Calu3 (cell line): ENCODE results near the gene TRAPPC3. TPM values are rescaled to one million over a fixed set of nuclear protein-coding genes. Genes with fewer than 3 reads are reported as not detected.

Experiments
- BruUV-seq: library from RNA; stranded (reverse); fragments of 400-500 nt; replicated peaks from 2 replicates; lab custom pipeline; 2021; lab: Mats Ljungman, UMichigan
- CTCF ChIA-PET: fragments of 300-600 bp; sonication (Branson Sonifier 250); formaldehyde crosslinking; loops from one replicate; lab custom pipeline; 2022; ENCODE audit warnings: antibody characterized with exemption; lab: Charles Lee
- DNase-seq: peaks from one replicate; pipeline ENCODE4 v3.0.0; 2022
- H3K27ac Mint-ChIP-seq: one replicate; pipeline ENCODE4 v1.8.0; 2022; ENCODE audit warnings: mixed read lengths; ENCODE audit not compliant: unreplicated experiment
- H3K27me3 Mint-ChIP-seq: one replicate; pipeline ENCODE4 v1.8.0; 2022; ENCODE audit warnings: mixed read lengths; ENCODE audit not compliant: unreplicated experiment
- H3K36me3 Mint-ChIP-seq: one replicate; pipeline ENCODE4 v1.8.0; 2022; ENCODE audit warnings: mild to moderate bottlenecking, moderate library complexity, mixed read lengths; ENCODE audit not compliant: insufficient read depth, unreplicated experiment
- H3K4me1 Mint-ChIP-seq: one replicate; pipeline ENCODE4 v1.8.0; 2022; ENCODE audit warnings: mild to moderate bottlenecking, low read depth, mixed read lengths; ENCODE audit not compliant: unreplicated experiment
- H3K4me3 Mint-ChIP-seq: one replicate; pipeline ENCODE4 v1.8.0; 2022; ENCODE audit warnings: mild to moderate bottlenecking, low read depth, moderate library complexity, mixed read lengths; ENCODE audit not compliant: unreplicated experiment
- H3K9me3 Mint-ChIP-seq: one replicate; pipeline ENCODE4 v1.8.0; 2022; ENCODE audit warnings: low read depth, mixed read lengths; ENCODE audit not compliant: unreplicated experiment
- intact Hi-C: fragments of 100-400 bp; cut with micrococcal nuclease; formaldehyde crosslinking; loops from one replicate; pipeline ENCODE4 v1.10.0; 2022; ENCODE audit not compliant: unreplicated experiment
- total RNA-seq: library from RNA; stranded (reverse); gene quantifications from 2 replicates; pipeline ENCODE4 v1.2.3, GENCODE V29; 2022
- TF ChIP-seq, protein P1 (sequence below): fragments of 200-600 bp; IDR thresholded peaks from one replicate; pipeline ENCODE4 v1.8.0; 2022; ENCODE audit warnings: antibody characterized with exemption; ENCODE audit not compliant: unreplicated experiment

Gene TRAPPC3
- total RNA-seq, 1 experiment from 2014 or later: 70.3 TPM

DNA sequence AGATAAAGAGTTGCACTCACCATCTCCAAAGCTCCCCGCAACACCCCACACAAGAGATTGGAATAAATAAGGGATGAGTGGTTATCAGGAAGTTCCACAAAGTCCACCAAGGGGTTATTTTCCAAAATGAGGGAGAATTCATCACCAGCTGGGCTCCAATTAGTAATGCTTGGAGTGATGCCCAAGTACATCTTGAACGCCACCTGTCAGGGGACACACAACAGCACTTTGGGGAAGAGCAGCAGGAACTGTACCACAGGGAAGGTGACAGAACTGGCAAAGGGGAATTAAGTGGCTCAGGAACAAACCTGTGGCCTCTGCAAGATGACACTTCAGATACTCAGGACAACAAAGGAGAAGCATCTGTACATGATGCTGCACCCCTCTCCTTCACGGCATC is 11.5 kb downstream of the TRAPPC3 start:
- H3K36me3 Mint-ChIP-seq: peaks cover 45% of the 10 kb centered on the region
- no peak for DNase-seq
- CTCF ChIA-PET: no interaction called here
- no peaks in the 10 kb centered on the region for H3K9me3 Mint-ChIP-seq
- no peak overlapping the region for H3K4me3 Mint-ChIP-seq
- H3K4me1 Mint-ChIP-seq: peaks cover 38% of the 10 kb centered on the region
- no peaks in the 10 kb centered on the region for H3K27me3 Mint-ChIP-seq
- intact Hi-C loops: no loop called here
- TF ChIP-seq, protein P1, sequence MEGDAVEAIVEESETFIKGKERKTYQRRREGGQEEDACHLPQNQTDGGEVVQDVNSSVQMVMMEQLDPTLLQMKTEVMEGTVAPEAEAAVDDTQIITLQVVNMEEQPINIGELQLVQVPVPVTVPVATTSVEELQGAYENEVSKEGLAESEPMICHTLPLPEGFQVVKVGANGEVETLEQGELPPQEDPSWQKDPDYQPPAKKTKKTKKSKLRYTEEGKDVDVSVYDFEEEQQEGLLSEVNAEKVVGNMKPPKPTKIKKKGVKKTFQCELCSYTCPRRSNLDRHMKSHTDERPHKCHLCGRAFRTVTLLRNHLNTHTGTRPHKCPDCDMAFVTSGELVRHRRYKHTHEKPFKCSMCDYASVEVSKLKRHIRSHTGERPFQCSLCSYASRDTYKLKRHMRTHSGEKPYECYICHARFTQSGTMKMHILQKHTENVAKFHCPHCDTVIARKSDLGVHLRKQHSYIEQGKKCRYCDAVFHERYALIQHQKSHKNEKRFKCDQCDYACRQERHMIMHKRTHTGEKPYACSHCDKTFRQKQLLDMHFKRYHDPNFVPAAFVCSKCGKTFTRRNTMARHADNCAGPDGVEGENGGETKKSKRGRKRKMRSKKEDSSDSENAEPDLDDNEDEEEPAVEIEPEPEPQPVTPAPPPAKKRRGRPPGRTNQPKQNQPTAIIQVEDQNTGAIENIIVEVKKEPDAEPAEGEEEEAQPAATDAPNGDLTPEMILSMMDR: no peak
- no peak overlapping the region for H3K27ac Mint-ChIP-seq
- no TSS peak for BruUV-seq

DNA sequence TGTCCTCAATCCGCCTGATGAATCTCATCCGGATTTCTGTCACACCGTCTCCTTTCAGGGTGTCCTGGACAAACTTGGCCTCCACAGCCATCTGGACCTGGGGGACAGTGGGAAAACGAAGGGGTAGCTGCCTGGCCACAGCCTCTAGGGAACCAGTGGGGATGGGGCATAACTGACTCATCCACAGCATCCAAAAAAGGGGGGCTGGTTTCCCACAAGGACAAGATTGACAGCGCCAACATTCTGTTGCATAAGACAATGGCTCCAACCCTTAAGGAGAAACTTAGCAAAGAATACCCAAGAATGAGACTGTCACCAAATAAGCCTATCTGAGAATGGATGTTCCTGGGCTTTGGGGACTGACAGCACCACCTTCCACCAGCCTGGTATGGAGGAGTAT is 12.1 kb downstream of the TRAPPC3 start:
- CTCF ChIA-PET: no interaction called here
- Mint-ChIP-seq H3K4me3 (no peak overlapping the region), H3K9me3 (no peaks in the 10 kb centered on the region), H3K4me1 (peaks cover 38% of the 10 kb centered on the region), H3K36me3 (peaks cover 45% of the 10 kb centered on the region), H3K27ac (no peak overlapping the region), H3K27me3 (no peaks in the 10 kb centered on the region)
- intact Hi-C loops: no loop called here
- DNase-seq: no peak
- TF ChIP-seq, protein P1: no peak
- no TSS peak for BruUV-seq

DNA sequence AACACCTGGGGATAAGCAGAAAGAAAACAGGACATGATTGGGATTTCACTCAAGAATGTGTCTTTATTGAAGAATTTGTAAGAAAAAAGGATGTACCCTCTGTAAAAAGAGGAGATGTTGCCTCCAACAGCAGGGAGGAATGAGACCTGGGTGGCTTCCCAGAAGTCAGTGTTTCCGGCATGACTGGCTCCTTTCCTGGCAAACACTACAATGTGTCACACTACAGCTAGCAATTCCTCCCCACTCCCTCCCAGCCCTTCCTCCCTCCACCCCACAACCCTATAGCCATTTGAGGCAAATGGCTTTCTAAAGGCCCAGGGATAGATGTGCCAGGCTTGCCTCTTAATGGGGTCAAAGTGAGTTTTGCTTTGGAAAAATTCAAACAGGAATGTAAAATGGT is 12.8 kb downstream of the TRAPPC3 start:
- no peak for DNase-seq
- H3K27me3 Mint-ChIP-seq: no peaks in the 10 kb centered on the region
- H3K4me1 Mint-ChIP-seq: peaks cover 38% of the 10 kb centered on the region
- peaks cover 41% of the 10 kb centered on the region for H3K36me3 Mint-ChIP-seq
- intact Hi-C loops: no loop called here
- CTCF ChIA-PET: no interaction called here
- TF ChIP-seq, protein P1: no peak
- no peak overlapping the region for H3K4me3 Mint-ChIP-seq
- BruUV-seq: no TSS peak
- H3K9me3 Mint-ChIP-seq: no peaks in the 10 kb centered on the region
- peak overlapping the region; percentile 63 for H3K27ac Mint-ChIP-seq

DNA sequence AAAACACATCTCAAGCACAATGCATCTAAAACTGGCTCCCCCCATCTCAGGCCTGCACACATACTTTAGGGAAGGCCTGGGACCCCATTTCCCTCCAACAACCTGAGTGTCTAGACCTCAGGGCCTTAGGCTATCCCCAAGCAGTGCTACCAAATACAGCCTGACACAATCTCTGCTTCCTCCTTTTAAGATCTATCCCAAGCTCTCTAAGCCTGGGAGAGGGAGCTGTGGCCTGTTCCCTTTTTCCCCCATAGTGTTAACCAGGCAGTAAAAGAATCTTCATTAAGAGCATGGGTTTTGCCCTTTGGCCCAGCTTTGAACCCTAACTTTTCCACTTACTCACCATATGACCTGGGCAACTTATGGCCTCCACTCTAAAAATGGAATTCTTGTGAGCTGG is 13.5 kb downstream of the TRAPPC3 start:
- DNase-seq: no peak
- H3K36me3 Mint-ChIP-seq: peaks cover 37% of the 10 kb centered on the region
- no peaks in the 10 kb centered on the region for H3K27me3 Mint-ChIP-seq
- intact Hi-C loops: no loop called here
- H3K4me3 Mint-ChIP-seq: no peak overlapping the region
- no TSS peak for BruUV-seq
- no peaks in the 10 kb centered on the region for H3K9me3 Mint-ChIP-seq
- CTCF ChIA-PET: interaction anchor here (0.9 to 2.5 kb wide), 8 partner anchors 14 to 215 kb away, joined by 3 to 29 read pairs (median 5); partner anchors contain the start of gene TRAPPC3
- peaks cover 32% of the 10 kb centered on the region for H3K4me1 Mint-ChIP-seq
- TF ChIP-seq, protein P1: no peak
- peak overlapping the region; percentile 63 for H3K27ac Mint-ChIP-seq
